GM23338 (cell line): ENCODE data around the gene GNLY.

Experiments
- CREB1 ChIP-seq: fragments of 250-450 bp; sonication (Bioruptor Pico); IDR thresholded peaks from 2 replicates; pipeline ENCODE4 v1.5.0; 2020; ENCODE audit warnings: low read depth, mild to moderate bottlenecking, moderate library complexity
- EZH2 ChIP-seq: fragments of 200-600 bp; sonication (generic); IDR thresholded peaks from one replicate; pipeline ENCODE4 v1.8.0; 2017; ENCODE audit warnings: antibody characterized with exemption, mild to moderate bottlenecking, low read depth; ENCODE audit not compliant: unreplicated experiment
- EZH2phosphoT487 ChIP-seq: fragments of 200-600 bp; sonication (generic); IDR thresholded peaks from one replicate; pipeline ENCODE4 v1.8.1; 2018; ENCODE audit warnings: antibody characterized with exemption; ENCODE audit not compliant: unreplicated experiment
- POLR2AphosphoS5 ChIP-seq: IDR thresholded peaks from 2 replicates; pipeline ENCODE4 v1.6.1; 2016; ENCODE audit warnings: antibody characterized with exemption, low read depth
- ZNF114 ChIP-seq: fragments of 250-450 bp; sonication (Bioruptor Pico); IDR thresholded peaks from 2 replicates; pipeline ENCODE4 v1.5.0; 2020; ENCODE audit warnings: mild to moderate bottlenecking, moderate library complexity
- TF ChIP-seq, protein P1 (sequence below), 2 experiments: fragments of 200-600 bp in 1 of 2; sonication (generic) in 1 of 2; conservative IDR thresholded peaks; 2 replicates each; pipeline versions ENCODE4 v1.5.1 to v1.6.1; 2016 to 2017; ENCODE audit warnings: antibody characterized with exemption in 2 of 2, low read depth in 2 of 2, mild to moderate bottlenecking in 2 of 2, moderate library complexity in 1 of 2

DNA sequence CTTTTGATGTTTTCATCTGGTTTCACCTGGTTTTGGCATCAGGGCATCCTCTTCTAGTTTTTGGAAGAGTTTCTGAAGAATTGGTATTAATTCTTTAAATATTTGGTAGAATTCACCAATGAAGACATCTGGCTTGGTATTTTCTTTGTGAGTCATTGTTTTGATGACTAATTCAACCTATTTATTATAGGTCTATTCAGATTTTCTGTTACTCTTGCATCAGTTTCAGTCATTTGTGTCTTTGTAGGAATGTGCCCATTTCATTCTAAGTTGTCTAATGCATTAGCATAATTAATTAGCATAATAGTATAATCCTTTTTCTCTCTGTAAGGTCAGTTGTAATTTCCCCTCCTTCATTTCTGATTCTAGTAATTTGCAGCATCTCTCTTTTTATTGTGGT is 8.0 kb downstream of the GNLY start:
- TF ChIP-seq, protein P1, sequence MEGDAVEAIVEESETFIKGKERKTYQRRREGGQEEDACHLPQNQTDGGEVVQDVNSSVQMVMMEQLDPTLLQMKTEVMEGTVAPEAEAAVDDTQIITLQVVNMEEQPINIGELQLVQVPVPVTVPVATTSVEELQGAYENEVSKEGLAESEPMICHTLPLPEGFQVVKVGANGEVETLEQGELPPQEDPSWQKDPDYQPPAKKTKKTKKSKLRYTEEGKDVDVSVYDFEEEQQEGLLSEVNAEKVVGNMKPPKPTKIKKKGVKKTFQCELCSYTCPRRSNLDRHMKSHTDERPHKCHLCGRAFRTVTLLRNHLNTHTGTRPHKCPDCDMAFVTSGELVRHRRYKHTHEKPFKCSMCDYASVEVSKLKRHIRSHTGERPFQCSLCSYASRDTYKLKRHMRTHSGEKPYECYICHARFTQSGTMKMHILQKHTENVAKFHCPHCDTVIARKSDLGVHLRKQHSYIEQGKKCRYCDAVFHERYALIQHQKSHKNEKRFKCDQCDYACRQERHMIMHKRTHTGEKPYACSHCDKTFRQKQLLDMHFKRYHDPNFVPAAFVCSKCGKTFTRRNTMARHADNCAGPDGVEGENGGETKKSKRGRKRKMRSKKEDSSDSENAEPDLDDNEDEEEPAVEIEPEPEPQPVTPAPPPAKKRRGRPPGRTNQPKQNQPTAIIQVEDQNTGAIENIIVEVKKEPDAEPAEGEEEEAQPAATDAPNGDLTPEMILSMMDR (conservative IDR thresholded peaks at IDR 0.05; ENCODE audit: low read depth in 2 of 2): no peak
- TF ChIP-seq CREB1 (CRISPR knock-in tag): no peak
- no peak for TF ChIP-seq EZH2phosphoT487
- no peak for TF ChIP-seq ZNF114
- TF ChIP-seq EZH2: no peak
- TF ChIP-seq POLR2AphosphoS5: no peak
